Measurements from ENCODE around the gene TTC31.

Gene TTC31

DNA sequence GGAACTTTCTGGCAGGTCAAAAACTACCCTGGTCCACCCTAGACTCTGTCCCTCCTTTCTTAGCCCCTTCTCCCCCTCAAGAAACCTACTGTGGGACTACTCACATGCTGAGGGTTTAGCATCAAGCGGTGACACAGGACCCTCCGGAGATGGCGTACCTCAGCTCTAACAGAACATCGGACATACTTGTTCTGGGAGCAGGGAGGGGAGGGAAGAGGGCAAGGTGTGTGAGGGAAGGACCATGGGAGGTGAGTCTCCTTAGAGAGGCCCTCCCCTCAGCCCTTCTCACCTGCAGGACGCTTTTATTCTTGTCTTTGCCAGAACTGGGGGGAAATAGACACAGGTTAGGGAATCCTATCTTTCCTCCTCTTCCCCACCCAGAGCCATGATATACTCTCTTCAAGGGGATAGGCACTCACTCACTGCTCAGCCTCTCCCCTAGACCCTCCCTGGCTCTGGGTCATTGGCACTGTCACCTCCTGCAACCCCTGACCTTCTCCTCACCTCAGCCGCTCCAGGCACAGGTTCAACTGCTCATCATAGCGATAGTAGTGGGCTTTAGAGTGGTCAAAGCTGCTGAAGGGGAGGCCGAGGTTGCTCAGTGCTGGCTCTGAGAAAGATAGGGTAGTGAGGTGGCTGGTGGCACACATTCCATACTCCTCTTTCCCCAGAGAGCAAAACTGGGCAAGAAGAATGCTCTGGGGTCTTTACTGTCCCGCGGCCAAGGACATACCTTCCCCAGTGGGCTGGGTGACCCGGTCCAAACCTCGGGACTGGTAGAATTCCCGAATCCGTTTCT is 22.8 kb downstream of the TTC31 start:
- DNase-seq: no peak

DNA sequence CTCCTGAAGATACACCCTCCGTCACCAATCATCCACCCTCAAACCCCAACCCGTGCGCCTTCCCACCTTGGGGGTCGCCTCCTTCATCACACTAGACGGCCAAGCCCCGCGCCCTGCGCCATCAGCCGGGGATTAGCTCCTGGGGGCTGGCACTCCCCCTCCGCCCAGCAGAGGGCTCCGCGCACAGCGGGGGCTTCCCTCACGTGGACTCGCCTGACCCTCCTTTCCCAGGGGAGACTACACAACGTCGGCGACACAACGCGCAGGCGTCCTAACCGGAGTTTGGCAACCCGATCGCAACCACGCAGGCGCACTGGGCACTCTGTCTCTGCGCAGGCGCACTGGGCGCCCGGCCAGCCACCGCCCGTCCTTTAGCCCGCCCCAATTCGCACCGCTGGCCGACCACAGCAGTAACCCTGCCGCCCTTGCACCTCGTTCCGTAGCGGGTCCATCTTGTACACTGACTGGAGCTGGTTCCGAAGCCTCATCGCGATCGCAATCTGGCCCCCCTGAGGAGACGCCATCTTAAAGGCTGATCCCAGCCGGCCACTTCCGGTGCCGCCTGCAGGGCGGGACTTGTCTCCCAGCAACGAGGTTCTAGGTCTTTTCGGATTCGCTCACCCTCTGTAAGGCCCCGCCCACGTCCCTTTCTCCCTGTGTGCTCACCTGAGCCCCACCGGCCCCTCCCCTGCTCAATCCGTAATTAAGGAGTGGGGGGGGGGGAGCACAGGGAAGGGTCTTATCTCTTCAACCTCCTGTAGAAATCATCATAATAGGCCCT is 24.5 kb downstream of the TTC31 start, which contains the start of gene PCGF1:
Gene PCGF1 (minus strand): TSS at position 551 of the 781 bp plus-strand sequence. CDS start 27 bp downstream, at position 524.
- DNase-seq: peak; percentile 98 to 99 (median 99)

DNA sequence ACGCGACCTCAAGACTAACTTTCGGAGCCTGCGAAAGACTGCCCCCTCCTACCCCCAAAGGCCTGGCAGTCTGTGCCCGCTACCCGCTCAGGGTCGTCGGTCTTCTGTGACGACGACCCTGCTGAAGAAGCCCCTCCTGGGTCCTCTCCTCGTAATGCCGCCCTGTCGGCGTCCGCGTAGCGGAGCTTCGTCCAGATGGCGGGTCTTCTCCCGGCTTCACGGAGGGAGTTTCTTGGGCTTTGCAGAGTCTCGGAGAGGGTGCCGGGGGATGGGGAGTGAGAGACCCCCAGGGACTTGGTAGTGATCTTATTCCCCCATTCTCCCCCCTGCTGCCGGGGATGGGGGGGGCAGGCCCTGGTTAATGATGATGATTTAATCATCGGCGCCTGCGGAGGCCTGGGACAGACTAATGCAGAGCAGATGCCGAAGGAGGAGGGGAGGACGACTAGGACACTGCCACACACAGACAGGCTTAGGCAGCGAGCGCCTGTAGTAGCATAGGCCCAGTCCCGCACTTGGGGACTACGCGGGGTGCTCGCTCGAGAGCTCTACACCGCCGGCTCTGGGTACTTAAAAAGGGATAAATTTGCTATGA is 25.1 kb downstream of the TTC31 start:
- no peak for DNase-seq

DNA sequence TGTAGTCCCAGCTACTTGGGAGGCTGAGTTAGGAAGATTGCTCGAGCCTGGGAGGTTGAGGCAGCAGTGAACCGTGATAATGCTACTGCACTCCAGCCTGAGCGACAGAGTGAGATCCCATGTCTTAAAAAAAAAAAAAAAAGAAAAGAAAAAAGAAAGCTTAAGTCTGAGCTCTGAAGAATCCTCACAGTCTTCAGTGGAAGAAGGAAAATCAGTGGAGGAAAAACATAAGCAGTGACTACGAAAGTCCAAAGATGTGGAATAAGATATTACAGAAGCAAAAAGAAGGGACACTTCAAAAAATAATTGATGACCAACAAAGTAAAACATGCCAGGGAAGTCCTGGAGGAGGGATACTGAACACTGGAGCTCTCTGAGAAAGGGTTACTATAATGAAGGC is 27.4 kb downstream of the TTC31 start:
- no peak for DNase-seq

DNA sequence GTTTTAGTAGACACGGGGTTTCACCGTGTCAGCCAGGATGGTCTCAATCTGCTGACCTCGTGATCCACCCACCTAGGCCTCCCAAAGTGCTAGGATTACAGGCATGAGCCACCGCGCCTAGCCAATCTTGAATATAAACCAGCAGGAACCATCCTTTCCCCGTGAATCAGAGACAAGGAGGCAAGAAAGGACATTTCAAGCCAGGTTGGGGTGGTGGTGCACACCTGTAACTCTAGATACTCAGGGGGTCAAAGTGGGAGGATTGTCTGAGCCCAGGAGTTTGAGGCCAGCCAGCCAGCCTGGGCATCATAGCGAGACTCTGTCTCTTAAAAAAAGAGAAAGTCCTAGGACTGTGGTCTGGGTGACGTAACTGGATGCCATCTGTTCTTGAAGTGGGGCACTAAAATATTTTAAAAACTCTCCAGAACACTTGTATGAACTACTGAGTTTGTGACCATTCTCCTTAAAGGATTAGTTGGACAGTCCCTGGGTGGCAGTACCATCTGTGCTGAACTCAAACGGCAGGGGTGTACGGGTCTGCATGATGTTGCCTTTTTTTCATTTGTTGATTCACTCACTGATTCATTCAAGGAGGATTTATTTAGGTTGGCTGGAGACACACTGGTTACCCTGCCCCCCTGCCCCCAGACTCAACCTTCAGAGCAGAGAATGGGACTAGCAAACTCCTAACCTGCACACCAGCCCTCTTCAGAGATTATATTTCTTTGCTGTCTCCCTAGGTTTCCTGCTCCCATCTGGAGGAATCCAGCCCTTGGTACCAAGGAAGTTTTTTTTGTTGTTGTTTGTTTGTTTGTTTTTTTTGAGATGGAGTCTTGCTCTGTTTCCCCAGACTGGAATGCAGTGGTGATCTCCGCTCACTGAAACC is 28.5 kb downstream of the TTC31 start:
- no peak for DNase-seq

DNA sequence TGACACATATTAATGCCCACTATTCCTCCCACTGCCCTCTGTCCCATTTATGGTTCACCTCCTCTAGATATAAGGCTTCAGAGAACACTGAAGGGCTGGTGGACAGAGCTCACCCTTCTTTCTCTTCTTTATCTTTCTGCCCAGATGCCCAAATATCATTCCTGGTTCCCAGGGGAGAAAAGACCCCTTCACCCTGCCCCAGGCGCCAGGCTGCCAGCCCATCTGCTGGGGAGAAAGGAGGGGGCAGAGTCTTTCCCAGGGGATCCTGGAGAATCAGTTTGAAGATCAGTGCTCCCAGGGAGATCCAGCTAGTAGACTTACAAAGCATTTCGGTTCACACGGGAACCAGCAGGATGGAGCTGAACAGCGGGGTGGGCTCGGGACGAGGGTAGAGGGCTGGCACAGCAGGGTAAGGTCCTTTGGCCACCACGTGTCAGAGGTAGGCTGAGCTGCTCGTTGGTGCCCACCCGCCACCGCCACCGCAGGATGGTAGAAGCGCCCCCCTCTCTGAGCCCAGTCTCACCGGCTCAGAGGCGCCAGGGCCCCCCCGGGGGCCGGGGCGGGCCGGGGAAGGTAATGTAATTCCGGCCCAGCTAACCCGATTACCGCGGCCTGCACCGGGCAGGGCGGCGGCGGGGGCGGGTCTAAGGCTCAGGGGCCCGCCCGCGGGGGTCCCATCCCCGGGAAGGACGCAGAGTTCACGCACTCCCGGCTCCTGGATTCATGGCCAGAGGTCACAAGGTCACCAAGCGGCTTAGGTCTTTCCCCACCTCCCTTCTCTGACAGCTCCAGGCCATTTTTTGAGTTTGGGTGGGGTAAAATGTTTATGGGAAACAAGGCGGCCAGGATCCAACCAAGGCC is 30.1 kb downstream of the TTC31 start:
- DNase-seq: no peak

DNA sequence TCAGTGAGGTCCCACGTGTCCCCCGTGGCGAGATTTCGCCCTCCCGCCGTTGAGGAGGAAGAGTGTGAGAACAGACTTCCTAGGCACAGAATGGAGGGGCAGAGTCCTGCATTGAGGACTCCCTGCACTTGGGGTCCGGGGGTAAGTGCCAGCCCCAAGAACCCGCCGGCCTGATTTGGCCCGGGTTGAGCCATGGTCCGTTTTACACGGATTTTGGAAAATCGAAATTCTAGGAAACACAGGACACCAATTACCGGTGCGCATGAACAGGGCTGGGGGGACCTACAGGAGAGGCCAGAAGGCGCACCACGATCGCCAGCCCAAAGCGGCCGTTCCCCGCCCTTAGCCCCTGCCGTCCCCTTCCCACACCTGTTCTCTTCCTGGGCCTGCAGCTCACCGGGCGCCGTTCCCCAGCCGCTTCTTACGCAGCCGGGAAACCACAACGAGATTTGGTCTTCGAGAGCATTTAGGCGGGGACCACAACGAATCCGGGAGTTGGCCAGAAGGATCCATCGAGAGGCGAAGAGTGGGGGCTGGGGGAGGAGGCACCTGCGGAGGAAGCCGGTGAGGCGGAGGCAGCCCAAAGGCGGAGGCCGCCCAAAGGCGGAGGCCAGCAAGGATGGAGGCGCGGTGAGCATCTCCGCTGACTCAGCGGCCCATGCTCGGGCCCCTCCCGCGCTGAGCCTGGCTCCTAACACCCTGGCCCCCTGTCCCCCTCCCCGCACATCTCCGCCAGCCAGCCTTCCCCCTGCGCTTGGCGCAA is 30.9 kb downstream of the TTC31 start:
- no peak for DNase-seq

DNA sequence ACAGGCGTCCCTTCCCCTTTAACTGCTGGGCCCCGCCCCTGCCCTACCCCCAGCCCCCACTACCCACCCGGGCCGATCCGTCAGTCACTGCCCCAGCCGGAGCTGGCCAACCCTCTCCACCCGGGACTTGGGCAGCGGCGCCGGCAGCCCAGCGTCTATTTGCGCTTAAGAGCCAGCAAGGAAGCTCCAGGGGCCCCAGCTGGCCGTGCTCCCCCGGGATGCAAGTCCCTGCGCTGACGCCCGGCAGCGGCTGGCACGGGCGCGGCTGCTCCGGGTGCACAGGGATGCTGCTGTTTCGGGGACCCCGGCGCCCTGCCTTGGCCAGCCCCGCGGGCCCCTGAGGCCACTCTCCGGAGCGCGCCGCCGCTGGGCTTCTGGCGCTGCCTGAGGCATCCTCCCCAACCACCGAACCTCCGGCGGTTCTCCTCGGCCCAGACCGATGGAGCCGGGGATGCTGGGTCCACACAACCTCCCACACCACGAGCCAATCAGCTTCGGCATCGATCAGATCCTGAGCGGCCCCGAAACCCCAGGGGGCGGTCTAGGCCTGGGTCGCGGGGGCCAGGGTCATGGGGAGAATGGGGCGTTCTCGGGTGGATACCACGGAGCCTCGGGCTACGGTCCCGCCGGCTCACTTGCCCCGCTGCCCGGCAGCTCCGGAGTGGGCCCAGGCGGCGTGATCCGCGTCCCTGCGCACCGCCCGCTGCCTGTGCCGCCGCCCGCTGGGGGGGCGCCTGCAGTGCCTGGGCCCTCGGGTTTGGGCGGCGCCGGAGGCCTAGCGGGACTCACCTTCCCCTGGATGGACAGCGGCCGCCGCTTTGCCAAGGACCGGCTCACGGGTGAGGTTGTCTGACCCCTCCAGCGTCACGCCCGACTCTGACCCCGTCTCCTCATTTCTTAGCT is 31.7 kb downstream of the TTC31 start, which contains the start of gene TLX2:
Gene TLX2 (plus strand): TSS at position 83 of the 903 bp plus-strand sequence. CDS start 357 bp downstream, at position 440.
- DNase-seq: peak in 3 of 4 experiments; percentile 18 to 46 (median 39)

DNA sequence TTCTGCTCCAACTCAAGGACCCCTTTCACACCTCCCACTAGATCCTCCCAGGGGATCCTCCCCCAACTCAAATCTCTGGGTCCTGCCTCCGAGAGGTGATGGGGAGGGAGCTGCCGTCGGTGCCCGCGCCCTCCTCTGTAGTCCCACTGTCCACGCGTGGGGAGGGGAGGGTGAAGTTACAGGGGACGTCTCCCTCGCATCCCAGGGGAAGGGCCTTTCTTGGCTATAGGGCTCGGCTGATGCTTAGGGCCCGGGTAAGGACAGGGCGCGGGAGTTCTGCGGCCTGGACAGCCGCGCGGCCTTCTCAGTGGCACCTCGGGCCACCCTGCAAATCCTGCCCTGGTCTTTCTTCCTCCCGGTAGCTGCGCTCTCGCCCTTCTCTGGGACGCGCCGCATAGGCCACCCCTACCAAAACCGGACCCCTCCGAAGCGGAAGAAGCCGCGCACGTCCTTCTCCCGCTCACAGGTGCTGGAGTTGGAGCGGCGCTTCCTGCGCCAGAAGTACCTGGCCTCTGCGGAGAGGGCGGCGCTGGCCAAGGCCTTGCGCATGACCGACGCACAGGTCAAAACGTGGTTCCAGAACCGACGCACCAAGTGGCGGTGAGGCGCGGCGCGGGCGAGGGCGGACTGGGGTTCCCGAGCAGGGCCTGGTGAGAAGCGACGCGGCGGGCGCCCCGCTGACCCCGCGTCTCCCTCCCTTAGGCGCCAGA is 32.5 kb downstream of the TTC31 start:
- peak in 1 of 4 experiments; percentile 15 for DNase-seq

DNA sequence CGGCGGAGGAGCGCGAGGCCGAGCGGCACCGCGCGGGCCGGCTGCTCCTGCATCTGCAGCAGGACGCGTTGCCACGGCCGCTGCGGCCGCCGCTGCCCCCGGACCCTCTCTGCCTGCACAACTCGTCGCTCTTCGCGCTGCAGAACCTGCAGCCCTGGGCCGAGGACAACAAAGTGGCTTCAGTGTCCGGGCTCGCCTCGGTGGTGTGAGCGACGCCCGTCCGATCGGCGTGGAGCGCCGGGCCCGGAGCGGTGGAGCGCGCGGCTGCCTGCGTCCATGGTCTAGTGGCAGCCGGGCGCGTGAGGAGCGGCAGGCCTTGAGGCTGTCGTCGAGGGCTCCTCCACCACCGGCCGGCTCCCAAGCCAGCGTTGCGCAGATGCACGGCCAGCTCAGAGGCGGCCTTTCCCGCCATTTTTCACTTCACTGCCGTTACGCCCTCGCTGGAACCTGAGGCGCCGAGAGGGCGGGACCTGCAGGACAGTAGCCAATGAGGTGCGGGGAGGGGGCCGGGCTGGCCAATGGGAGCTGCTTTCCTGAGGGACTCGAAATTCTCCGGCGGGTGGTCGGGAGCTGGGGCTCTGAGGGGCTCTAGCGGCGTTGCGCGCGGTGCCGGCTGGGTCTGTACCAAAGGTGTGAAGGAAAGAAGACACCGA is 33.2 kb downstream of the TTC31 start:
- DNase-seq: peak; percentile 50 to 76 (median 64)

DNA sequence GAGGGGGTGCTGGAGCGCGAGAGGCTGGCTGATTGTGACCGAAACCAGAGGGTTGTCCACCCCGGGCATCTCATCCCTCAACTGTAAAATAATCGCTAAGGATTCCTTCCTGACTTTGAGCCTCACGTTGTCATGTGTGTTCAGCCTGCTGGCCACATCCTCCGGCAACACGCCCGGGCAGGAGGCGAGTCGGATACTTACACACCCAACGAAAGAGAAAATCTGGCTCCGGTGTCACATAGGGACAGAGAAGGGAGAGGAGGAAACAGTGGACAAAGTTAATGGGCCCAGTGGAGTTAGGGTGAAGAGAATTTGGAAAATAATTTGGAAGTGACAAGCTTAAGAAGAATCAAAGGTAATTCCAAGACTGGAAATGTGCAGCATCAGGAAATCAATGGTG is 33.8 kb downstream of the TTC31 start:
- DNase-seq: no peak

DNA sequence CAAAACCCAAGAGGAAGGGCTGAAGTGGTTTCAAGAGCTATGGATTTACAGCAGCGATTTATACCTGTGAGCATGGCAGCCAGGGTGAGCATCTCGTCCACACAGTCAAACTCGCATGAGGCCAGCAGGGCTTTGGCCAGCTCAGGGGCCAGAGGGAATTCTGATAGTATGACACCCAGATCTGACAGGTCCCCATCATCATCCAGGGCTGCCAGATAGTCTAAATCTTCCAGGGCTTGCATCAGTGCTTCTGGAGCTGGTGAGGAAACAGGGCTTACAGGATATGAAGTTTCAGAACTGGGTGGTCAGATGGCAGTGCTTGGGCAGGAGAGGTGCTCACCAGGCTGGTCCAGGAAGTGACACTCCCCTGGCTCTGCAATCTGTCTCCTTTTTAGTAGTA is 39.6 kb downstream of the TTC31 start:
- no peak for DNase-seq

DNA sequence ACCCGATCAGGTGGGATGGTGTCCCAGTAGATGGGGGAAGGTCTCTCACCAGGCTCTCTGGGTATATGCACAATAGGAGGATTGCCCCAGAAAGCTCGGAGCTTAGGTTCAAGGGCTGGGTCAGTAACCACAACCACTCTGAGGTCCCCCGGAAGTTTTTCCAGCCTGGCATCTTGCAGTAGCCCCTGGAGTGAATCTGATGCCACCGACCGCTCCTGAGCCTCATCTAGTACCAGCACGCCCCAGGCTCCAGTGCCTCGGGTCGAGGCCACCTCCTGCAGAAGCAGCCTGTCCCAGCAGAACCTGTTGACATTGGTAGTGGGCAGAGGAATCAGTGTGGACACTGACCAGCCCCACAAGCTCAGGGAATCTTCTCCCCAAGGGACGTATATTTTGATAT is 41.1 kb downstream of the TTC31 start:
- DNase-seq: no peak

DNA sequence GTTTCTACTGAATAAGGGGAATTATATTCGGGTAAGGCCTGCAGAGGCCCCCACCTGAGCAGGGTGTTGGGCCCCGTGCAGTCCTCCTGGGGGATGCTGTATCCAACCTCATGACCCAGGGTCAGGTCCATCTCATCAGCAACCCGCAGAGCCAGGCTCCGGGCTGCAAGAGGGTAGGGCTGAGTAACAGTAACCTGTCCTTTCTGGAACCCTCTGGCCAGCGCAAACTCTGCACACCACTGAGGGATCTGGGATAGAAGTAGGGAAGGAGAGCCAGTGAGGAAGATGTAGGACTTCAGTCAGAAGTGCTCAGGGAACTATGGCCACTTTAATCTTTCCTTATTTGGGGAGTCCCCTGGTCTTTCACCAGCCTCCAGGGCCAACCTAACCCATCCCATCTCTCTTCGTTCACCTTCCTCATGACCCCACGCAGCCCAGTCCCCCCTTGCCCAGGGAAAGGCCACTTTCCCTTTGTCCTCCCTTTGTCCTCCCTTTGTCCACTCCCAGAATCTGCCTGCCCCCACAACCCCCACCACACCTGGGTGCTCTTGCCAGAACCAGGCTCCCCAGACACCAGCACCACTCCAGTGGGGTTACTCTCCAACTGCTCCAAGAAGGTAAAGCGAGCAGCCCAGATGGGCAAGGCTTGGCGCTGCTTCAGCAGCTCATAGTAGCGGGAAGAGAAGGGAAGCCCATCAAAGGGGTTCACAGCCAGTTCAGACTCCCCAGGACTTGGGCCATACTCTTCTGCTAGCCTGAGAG is 42.3 kb downstream of the TTC31 start:
- no peak for DNase-seq

DNA sequence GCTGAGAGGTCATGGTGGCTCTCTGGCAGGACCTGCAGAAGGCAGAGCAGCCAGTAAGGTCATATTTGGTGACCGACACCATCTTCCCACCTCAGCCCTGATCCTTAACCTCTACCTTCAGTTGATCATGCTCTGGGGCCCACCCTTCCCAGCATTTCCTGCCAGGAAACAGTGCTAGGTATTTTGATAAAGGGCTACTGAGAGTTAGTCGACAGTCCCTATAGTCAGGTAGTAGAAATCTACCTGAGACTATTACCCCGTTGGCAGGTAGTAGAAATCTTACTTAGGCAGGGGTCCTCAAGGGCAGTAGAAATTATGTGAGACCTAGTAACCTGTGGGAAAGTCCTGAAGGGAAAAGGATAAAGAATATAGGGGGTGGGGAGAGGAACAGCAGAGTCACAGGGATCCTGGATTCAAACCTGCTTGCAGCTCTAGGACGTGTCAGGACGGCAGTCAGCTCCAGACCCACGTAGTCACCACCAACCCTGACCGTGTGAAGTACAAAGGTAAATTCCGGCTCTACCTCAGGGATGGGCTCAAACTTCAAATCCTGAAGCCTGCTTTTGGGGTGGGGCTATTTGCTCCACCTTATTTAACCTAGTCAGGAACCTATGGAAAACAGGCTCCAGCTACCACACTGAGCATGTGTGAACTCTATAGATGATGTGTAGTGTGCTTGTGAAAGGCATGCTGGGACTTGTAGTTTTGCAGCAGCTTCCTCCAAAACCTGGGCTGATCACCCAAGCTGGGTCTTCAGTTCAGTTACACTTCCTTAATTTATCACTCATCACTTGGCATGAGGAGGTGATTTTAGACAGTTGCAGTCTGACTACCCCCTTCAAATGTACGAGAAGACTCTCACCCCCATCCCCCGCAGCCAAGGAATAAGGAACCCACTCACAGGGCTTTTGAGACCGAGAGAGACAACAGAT is 43.1 kb downstream of the TTC31 start, which contains the start of gene DQX1:
Gene DQX1 (minus strand): TSS at position 515 of the 932 bp plus-strand sequence. CDS start 502 bp downstream, at position 13.
- DNase-seq: peak; percentile 37 to 74 (median 66)

Data from suppressor macrophage (primary cell).